ENCODE results near the gene TMEM163. TPM values are rescaled to one million over a fixed set of nuclear protein-coding genes. Genes with fewer than 3 reads are reported as not detected.

Gene TMEM163
- polyA plus RNA-seq, 1 experiment, result not detected

DNA sequence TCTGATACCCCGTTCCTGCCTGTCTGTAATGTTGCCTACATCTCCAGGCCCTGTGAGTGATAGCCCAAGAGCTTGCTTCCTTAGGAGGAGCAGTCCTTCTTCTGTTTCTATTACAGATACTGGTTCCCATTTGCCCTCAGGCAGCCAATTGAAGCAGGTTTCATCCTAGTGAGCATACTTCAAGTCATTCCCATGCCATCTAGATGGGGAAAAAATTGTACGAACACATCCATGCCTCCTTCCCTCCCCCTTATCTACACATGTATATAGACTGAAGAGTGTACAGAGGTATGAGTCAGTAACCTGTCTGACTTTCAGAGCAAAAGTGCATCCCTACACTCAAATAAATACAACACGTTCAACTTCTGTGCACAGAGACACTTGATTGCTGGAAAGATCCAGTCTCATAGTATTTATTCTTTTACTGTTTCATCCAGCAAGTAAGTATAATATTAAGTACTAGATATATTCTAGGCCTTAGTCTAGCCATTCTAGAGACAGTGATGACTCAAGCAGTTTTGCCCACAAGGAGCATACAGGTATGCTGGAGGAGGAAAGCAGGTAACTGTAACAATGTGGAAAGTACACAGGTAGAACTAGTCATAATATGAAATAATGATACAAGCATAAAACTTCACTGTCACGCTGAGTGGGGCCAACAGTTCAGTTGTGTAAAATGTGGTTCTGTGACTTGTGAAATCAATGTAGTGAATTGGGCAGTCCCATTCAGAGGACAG lies 311.5 kb downstream of the TMEM163 start:
- Histone ChIP-seq H3K4me3 (ENCODE audit: low read depth, low read length) (no peak overlapping the region), H3K36me3 (ENCODE audit: control insufficient read depth, insufficient read depth, low read length) (0 out of 2 replicates have a peak, but pooled peaks cover 1% of the 10 kb centered on the region), H3K27me3 (ENCODE audit: control insufficient read depth, insufficient read depth, low read length) (no peaks in the 10 kb centered on the region)
- TF ChIP-seq, protein P1, sequence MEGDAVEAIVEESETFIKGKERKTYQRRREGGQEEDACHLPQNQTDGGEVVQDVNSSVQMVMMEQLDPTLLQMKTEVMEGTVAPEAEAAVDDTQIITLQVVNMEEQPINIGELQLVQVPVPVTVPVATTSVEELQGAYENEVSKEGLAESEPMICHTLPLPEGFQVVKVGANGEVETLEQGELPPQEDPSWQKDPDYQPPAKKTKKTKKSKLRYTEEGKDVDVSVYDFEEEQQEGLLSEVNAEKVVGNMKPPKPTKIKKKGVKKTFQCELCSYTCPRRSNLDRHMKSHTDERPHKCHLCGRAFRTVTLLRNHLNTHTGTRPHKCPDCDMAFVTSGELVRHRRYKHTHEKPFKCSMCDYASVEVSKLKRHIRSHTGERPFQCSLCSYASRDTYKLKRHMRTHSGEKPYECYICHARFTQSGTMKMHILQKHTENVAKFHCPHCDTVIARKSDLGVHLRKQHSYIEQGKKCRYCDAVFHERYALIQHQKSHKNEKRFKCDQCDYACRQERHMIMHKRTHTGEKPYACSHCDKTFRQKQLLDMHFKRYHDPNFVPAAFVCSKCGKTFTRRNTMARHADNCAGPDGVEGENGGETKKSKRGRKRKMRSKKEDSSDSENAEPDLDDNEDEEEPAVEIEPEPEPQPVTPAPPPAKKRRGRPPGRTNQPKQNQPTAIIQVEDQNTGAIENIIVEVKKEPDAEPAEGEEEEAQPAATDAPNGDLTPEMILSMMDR (IDR thresholded peaks at IDR 0.05; ENCODE audit: insufficient read depth, low read depth, low read length), result no peak
- ChIA-PET POLR2A (no interaction called here), CTCF (interaction anchor here (1.0 to 1.8 kb wide), 3 partner anchors 15 to 520 kb away, joined by 3 to 9 read pairs (median 4); no protein-coding TSS in a partner anchor)
- DNase-seq (ENCODE audit: low read depth), result no peak

DNA sequence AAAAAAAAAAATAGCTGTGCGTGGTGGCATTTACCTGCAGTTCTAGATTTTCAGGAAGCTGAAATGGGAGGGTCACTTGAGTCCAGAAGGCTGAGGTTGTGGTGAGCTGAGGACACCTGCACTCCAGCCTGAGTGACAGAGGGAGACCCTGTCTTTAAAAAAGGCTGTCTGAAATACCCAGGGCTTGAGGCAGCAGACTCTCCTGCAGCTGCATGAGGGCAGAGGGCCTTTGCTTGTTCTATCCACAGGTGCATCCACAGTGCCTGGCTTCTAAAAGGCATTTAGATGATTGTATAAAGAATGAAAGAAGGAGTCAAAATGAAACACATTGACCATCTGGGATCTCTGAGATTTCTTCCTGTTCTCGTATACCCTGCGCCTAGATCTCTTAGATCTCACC lies 312.1 kb downstream of the TMEM163 start:
- Histone ChIP-seq H3K27me3 (ENCODE audit: control insufficient read depth, insufficient read depth, low read length) (no peaks in the 10 kb centered on the region), H3K36me3 (ENCODE audit: control insufficient read depth, insufficient read depth, low read length) (0 out of 2 replicates have a peak, but pooled peaks cover 1% of the 10 kb centered on the region), H3K4me3 (ENCODE audit: low read depth, low read length) (no peak overlapping the region)
- ChIA-PET POLR2A (no interaction called here), CTCF (interaction anchor here (1.0 to 1.8 kb wide), 3 partner anchors 14 to 520 kb away, joined by 3 to 9 read pairs (median 4); no protein-coding TSS in a partner anchor)
- TF ChIP-seq, protein P1 (IDR thresholded peaks at IDR 0.05; ENCODE audit: insufficient read depth, low read depth, low read length), result no peak
- DNase-seq (ENCODE audit: low read depth), result no peak

DNA sequence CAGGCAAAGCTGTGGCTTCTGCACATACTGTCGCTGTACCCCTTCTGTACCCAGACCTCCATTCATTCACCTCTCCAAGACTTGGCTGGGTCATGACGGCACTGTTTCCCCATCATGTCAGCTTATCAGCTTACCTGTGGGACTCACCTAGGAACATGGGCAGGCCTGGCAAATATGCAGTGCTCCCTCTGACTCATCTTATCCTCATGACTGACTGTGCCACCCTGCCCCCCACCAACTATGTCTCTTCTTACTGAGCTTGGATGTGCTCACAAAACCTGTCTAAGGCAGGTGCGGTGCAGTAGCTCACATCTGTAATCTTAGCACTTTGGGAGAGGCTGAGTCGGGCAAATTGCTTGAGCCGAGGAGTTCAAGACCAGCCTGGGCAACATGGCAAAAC lies 312.5 kb downstream of the TMEM163 start:
- CTCF ChIA-PET, result interaction anchor here (0.9 to 1.8 kb wide), 4 partner anchors 14 to 519 kb away, joined by 3 to 9 read pairs (median 4); no protein-coding TSS in a partner anchor
- POLR2A ChIA-PET, result no interaction called here

More for the DNA sequence above, 312.5 kb downstream of the TMEM163 start:
- Histone ChIP-seq H3K4me3 (ENCODE audit: low read depth, low read length) (no peak overlapping the region), H3K27me3 (ENCODE audit: control insufficient read depth, insufficient read depth, low read length) (no peaks in the 10 kb centered on the region), H3K36me3 (ENCODE audit: control insufficient read depth, insufficient read depth, low read length) (0 out of 2 replicates have a peak, but pooled peaks cover 1% of the 10 kb centered on the region)
- DNase-seq (ENCODE audit: low read depth), result no peak
- TF ChIP-seq, protein P1 (IDR thresholded peaks at IDR 0.05; ENCODE audit: insufficient read depth, low read depth, low read length), result no peak

Other genes starting within 250 kb of the TMEM163 start
- gene ACMSD, start 119.6 kb upstream of the TMEM163 start, polyA plus RNA-seq (2011; rRNA removed), result not detected in 2 replicates
- gene CCNT2, start 199.8 kb upstream of the TMEM163 start, polyA plus RNA-seq (2011; rRNA removed), result 9.1 and 13.8 TPM in 2 replicates

Data from BJ (cell line).